HepG2 (cell line): ENCODE results near the gene DDX17. TPM values are rescaled to one million over a fixed set of nuclear protein-coding genes. Genes with fewer than 3 reads are reported as not detected.

Source experiments
- ARNT ChIP-seq: fragments of 450-650 bp; IDR thresholded peaks from 2 replicates; pipeline ENCODE4 v1.6.1; 2017
- CCDC6 ChIP-seq: sonication (generic); formaldehyde crosslinking; IDR thresholded peaks from 2 replicates; pipeline ENCODE4 v1.8.1; 2022; ENCODE audit warnings: mild to moderate bottlenecking, missing genetic modification reagents, moderate library complexity
- HDAC6 ChIP-seq: fragments of 200-600 bp; sonication (generic); IDR thresholded peaks from 2 replicates; pipeline ENCODE4 v1.7.0; 2017; ENCODE audit warnings: mild to moderate bottlenecking, antibody characterized with exemption, low read length, low read depth
- HNRNPH1 ChIP-seq: fragments of 200-400 bp; formaldehyde crosslinking; optimal IDR thresholded peaks from 2 replicates; pipeline ENCODE3; 2017; ENCODE audit warnings: mild to moderate bottlenecking, low read depth, low read length
- KLF12 ChIP-seq: sonication (generic); formaldehyde crosslinking; IDR thresholded peaks from 2 replicates; pipeline ENCODE4 v1.4.0; 2020; ENCODE audit warnings: missing genetic modification reagents, borderline replicate concordance
- MEIS2 ChIP-seq: sonication (generic); formaldehyde crosslinking; IDR thresholded peaks from 2 replicates; pipeline ENCODE4 v1.9.0; 2021; ENCODE audit warnings: mild to moderate bottlenecking, missing genetic modification reagents
- MXI1 ChIP-seq: IDR thresholded peaks from 3 replicates; pipeline ENCODE4 v1.6.1; 2012; ENCODE audit warnings: low read depth, low read length, inconsistent platforms, borderline replicate concordance
- RAD21 ChIP-seq: fragments of 450-650 bp; formaldehyde crosslinking; IDR thresholded peaks from 2 replicates; pipeline ENCODE4 v1.5.0; 2020; ENCODE audit warnings: mild to moderate bottlenecking
- REXO4 ChIP-seq: sonication (generic); formaldehyde crosslinking; IDR thresholded peaks from 2 replicates; pipeline ENCODE4 v1.8.0; 2022; ENCODE audit warnings: missing genetic modification reagents, mild to moderate bottlenecking, borderline replicate concordance
- RFXAP ChIP-seq: sonication (generic); formaldehyde crosslinking; IDR thresholded peaks from 2 replicates; pipeline ENCODE4 v1.4.0; 2020; ENCODE audit warnings: missing genetic modification reagents, borderline replicate concordance
- SMAD9 ChIP-seq: sonication (generic); formaldehyde crosslinking; IDR thresholded peaks from 2 replicates; pipeline ENCODE4 v1.5.1; 2020; ENCODE audit warnings: mild to moderate bottlenecking, missing genetic modification reagents
- ZEB1 ChIP-seq: IDR thresholded peaks from 2 replicates; pipeline ENCODE4 v1.6.1; 2012; ENCODE audit warnings: mild to moderate bottlenecking, low read depth, inconsistent platforms; ENCODE audit not compliant: insufficient replicate concordance
- ZFAT ChIP-seq: sonication (generic); formaldehyde crosslinking; conservative IDR thresholded peaks from 2 replicates; pipeline ENCODE4 v1.8.1; 2023; ENCODE audit warnings: missing genetic modification reagents, inconsistent platforms
- ZFP36L1 ChIP-seq: sonication (generic); formaldehyde crosslinking; IDR thresholded peaks from 2 replicates; pipeline ENCODE4 v1.8.0; 2022; ENCODE audit warnings: mild to moderate bottlenecking, missing genetic modification reagents, moderate library complexity
- ZNF3 ChIP-seq: IDR thresholded peaks from 2 replicates; pipeline ENCODE4 v1.7.0; 2017; ENCODE audit warnings: inconsistent platforms
- polyA plus RNA-seq, 8 experiments: library from polyadenylated mRNA; depleted of rRNA in 3 of 8; stranded (reverse) in 7 of 8; unstranded in 1 of 8; fragments of >200 nt; fragmentation: Illumina TruSeq in 4 of 8; extraction: Trizol in 4 of 8; gene quantifications; 2 replicates each; pipeline versions ENCODE4 v1.2.1 to v1.2.3, GENCODE V29; 2011 to 2016; ENCODE audit warnings: low read depth in 4 of 8, missing spikeins in 1 of 8, mixed read lengths in 1 of 8; ENCODE audit not compliant: insufficient read depth in 1 of 8
- total RNA-seq, 5 experiments: library from RNA; depleted of rRNA; stranded (reverse); fragments of >200 nt; fragmentation: Illumina TruSeq; extraction: Trizol; gene quantifications; 2 replicates each; pipeline ENCODE4 v1.2.3, GENCODE V29; 2016; ENCODE audit warnings: low read depth in 1 of 5
- TF ChIP-seq, protein P1 (sequence below): sonication (generic); formaldehyde crosslinking; IDR thresholded peaks from 2 replicates; pipeline ENCODE4 v1.5.0; 2020; ENCODE audit warnings: mild to moderate bottlenecking, missing genetic modification reagents
- TF ChIP-seq, protein P2 (sequence below): sonication (generic); formaldehyde crosslinking; conservative IDR thresholded peaks from 2 replicates; pipeline ENCODE4 v1.8.1; 2023; ENCODE audit warnings: missing genetic modification reagents
- TF ChIP-seq, protein P3 (sequence below): IDR thresholded peaks from 2 replicates; pipeline ENCODE4 v1.6.1; 2016
- TF ChIP-seq, protein P4 (sequence below), 2 experiments: sonication (generic) in 1 of 2; formaldehyde crosslinking in 1 of 2; IDR thresholded peaks; 2 replicates each; pipeline versions ENCODE4 v1.6.1 to v1.9.0; 2014 to 2022; ENCODE audit warnings: antibody characterized with exemption in 1 of 2, borderline replicate concordance in 1 of 2, inconsistent platforms in 1 of 2, low read depth in 1 of 2, missing genetic modification reagents in 1 of 2

DDX17 gene
- total and polyA plus RNA-seq, 2 of the 13 experiments (the other 11 are each of a cell fraction or from before 2014, with no cell fraction given), result 238 to 344 TPM

DNA sequence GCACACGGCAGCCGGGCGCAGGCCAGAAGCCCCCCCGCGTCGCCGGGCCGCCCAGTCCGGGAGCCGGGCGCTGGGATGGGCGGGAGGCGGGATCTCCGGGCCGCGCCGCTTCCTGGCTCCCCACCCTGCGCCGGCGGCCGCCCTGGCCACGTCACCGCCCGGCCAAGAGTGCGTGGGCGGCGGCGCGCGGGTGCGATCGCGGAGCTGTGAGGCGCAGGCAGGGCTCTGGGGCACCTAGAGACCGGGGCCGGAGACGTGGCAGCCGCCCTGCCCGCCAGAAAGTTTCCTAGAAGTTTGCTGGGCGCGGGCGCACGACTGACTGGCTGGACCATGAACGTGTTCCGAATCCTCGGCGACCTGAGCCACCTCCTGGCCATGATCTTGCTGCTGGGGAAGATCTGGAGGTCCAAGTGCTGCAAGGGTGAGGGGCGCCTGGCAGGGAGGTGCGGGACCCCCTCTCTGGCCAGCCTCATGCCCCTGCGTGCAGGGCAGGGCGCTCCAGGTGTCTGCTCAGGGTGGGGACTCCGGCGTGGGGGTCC lies 38.1 kb downstream of the DDX17 start, which contains the start of gene KDELR3 (continued):
- TF ChIP-seq, protein P1, sequence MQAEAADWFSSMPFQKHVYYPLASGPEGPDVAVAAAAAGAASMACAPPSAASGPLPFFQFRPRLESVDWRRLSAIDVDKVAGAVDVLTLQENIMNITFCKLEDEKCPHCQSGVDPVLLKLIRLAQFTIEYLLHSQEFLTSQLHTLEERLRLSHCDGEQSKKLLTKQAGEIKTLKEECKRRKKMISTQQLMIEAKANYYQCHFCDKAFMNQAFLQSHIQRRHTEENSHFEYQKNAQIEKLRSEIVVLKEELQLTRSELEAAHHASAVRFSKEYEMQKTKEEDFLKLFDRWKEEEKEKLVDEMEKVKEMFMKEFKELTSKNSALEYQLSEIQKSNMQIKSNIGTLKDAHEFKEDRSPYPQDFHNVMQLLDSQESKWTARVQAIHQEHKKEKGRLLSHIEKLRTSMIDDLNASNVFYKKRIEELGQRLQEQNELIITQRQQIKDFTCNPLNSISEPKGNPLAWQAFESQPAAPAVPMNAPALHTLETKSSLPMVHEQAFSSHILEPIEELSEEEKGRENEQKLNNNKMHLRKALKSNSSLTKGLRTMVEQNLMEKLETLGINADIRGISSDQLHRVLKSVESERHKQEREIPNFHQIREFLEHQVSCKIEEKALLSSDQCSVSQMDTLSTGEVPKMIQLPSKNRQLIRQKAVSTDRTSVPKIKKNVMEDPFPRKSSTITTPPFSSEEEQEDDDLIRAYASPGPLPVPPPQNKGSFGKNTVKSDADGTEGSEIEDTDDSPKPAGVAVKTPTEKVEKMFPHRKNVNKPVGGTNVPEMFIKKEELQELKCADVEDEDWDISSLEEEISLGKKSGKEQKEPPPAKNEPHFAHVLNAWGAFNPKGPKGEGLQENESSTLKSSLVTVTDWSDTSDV (CRISPR knock-in tag), result 0 out of 2 replicates have a peak, but pooled peaks have one; percentile 42
- TF ChIP-seq ZNF3 (CRISPR knock-in tag) (no peak), MXI1 (no peak), RFXAP (no peak), ZEB1 (no peak), HNRNPH1 (no peak), MEIS2 (CRISPR knock-in tag) (0 out of 2 replicates have a peak, but pooled peaks have one; percentile 26), ZFAT (no peak), SMAD9 (no peak), HDAC6 (no peak), KLF12 (CRISPR knock-in tag) (no peak), RAD21 (CRISPR knock-in tag) (no peak), ARNT (no peak), REXO4 (CRISPR knock-in tag) (no peak), ZFP36L1 (no peak), CCDC6 (CRISPR knock-in tag) (no peak)
- TF ChIP-seq, protein P2, sequence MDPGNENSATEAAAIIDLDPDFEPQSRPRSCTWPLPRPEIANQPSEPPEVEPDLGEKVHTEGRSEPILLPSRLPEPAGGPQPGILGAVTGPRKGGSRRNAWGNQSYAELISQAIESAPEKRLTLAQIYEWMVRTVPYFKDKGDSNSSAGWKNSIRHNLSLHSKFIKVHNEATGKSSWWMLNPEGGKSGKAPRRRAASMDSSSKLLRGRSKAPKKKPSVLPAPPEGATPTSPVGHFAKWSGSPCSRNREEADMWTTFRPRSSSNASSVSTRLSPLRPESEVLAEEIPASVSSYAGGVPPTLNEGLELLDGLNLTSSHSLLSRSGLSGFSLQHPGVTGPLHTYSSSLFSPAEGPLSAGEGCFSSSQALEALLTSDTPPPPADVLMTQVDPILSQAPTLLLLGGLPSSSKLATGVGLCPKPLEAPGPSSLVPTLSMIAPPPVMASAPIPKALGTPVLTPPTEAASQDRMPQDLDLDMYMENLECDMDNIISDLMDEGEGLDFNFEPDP, result no peak
- TF ChIP-seq, protein P3, sequence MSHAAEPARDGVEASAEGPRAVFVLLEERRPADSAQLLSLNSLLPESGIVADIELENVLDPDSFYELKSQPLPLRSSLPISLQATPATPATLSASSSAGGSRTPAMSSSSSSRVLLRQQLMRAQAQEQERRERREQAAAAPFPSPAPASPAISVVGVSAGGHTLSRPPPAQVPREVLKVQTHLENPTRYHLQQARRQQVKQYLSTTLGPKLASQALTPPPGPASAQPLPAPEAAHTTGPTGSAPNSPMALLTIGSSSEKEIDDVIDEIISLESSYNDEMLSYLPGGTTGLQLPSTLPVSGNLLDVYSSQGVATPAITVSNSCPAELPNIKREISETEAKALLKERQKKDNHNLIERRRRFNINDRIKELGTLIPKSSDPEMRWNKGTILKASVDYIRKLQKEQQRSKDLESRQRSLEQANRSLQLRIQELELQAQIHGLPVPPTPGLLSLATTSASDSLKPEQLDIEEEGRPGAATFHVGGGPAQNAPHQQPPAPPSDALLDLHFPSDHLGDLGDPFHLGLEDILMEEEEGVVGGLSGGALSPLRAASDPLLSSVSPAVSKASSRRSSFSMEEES, result no peak
- TF ChIP-seq, protein P4, sequence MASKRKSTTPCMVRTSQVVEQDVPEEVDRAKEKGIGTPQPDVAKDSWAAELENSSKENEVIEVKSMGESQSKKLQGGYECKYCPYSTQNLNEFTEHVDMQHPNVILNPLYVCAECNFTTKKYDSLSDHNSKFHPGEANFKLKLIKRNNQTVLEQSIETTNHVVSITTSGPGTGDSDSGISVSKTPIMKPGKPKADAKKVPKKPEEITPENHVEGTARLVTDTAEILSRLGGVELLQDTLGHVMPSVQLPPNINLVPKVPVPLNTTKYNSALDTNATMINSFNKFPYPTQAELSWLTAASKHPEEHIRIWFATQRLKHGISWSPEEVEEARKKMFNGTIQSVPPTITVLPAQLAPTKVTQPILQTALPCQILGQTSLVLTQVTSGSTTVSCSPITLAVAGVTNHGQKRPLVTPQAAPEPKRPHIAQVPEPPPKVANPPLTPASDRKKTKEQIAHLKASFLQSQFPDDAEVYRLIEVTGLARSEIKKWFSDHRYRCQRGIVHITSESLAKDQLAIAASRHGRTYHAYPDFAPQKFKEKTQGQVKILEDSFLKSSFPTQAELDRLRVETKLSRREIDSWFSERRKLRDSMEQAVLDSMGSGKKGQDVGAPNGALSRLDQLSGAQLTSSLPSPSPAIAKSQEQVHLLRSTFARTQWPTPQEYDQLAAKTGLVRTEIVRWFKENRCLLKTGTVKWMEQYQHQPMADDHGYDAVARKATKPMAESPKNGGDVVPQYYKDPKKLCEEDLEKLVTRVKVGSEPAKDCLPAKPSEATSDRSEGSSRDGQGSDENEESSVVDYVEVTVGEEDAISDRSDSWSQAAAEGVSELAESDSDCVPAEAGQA (IDR thresholded peaks at IDR 0.05; ENCODE audit: low read depth), result 0 out of 2 replicates have a peak, but pooled peaks have one; percentile 12
- TF ChIP-seq, protein P4 (CRISPR knock-in tag; IDR thresholded peaks at IDR 0.05; ENCODE audit: borderline replicate concordance), result no peak
